Sigmoid colon (tissue), 7 donors: ENCODE results near the gene MOB3B. TPM values are rescaled to one million over a fixed set of nuclear protein-coding genes. Genes with fewer than 3 reads are reported as not detected.

Experiments
- DNase-seq: peaks from one replicate; pipeline ENCODE4 v3.0.0-alpha.2; 2019
- H3K27ac ChIP-seq, 4 donors: fragments of 200-600 bp; sonication (generic); one replicate each; pipeline ENCODE4 v1.5.1; 2016 to 2019; ENCODE audit warnings: mild to moderate bottlenecking in 1 of 4
- H3K27me3 ChIP-seq, 3 donors: fragments of 200-600 bp; sonication (generic); one replicate each; pipeline ENCODE4 v1.5.1; 2019; ENCODE audit warnings: mild to moderate bottlenecking in 1 of 3
- H3K36me3 ChIP-seq, 4 donors: fragments of 200-600 bp; sonication (generic); one replicate each; pipeline ENCODE4 v1.5.1; 2016 to 2019
- H3K4me1 ChIP-seq, 4 donors: fragments of 200-600 bp; sonication (generic); one replicate each; pipeline ENCODE4 v1.5.1; 2017 to 2019
- H3K4me3 ChIP-seq, 4 donors: fragments of 200-600 bp; sonication (generic); one replicate each; pipeline ENCODE4 v1.5.1; 2017 to 2019; ENCODE audit warnings: mild to moderate bottlenecking in 2 of 4, moderate library complexity in 1 of 4
- H3K9me3 ChIP-seq, 4 donors: fragments of 200-600 bp in 3 of 4; sonication (generic) in 3 of 4; one replicate each; pipeline versions ENCODE4 v1.5.1 to v1.6.1; 2013 to 2019
- CTCF ChIP-seq, 4 experiments: fragments of 450-650 bp in 3 of 4; fragments of 200-600 bp in 1 of 4; IDR thresholded peaks; one replicate each; pipeline ENCODE4 v1.5.1; 2016 to 2019; ENCODE audit warnings: antibody characterized with exemption in 4 of 4, mild to moderate bottlenecking in 3 of 4, moderate library complexity in 2 of 4
- EP300 ChIP-seq, 4 donors: sonication (generic); formaldehyde crosslinking; IDR thresholded peaks; one replicate each; pipeline ENCODE4 v1.6.1; 2017; ENCODE audit warnings: antibody characterized with exemption in 4 of 4
- POLR2A ChIP-seq, 2 donors: fragments of 450-650 bp; IDR thresholded peaks; one replicate each; pipeline ENCODE4 v1.6.1; 2016; ENCODE audit warnings: antibody characterized with exemption in 2 of 2, mild to moderate bottlenecking in 2 of 2, moderate library complexity in 2 of 2
- POLR2AphosphoS5 ChIP-seq, 4 donors: sonication (generic); formaldehyde crosslinking; IDR thresholded peaks; one replicate each; pipeline ENCODE4 v1.6.1; 2017; ENCODE audit warnings: antibody characterized with exemption in 4 of 4
- WGBS, 2 donors: extraction: QIAGEN DNeasy Blood & Tissue Kit; methylation state at CpG; one replicate each; pipeline ENCODE4 v1.1.7; 2013; 5-methylcytosine and 5-hydroxymethylcytosine counted together
- intact Hi-C: fragments of 100-400 bp; cut with DNase I; formaldehyde crosslinking; loops from one replicate; pipeline ENCODE4 v1.15.1; 2023
- polyA plus RNA-seq, 3 donors: library from polyadenylated mRNA; stranded (reverse); fragments of 200-250 nt; gene quantifications; one replicate each; pipeline ENCODE4 v1.2.3, GENCODE V29; 2013
- total RNA-seq, 4 donors: library from RNA; depleted of rRNA; stranded (reverse); fragments of >200 nt; gene quantifications; one replicate each; pipeline ENCODE4 v1.1.0, GENCODE V29; 2016
- donor health status: healthy with polysubstance abuse.
- donor health status: Bipolar disorder and iron deficiency.
- donor health status: healthy.

Gene MOB3B
- total and polyA plus RNA-seq, 7 donors = 6.9 to 23.4 (median 16.1) TPM

- intact Hi-C loops = no loop called here
- no peak for DNase-seq
- Histone ChIP-seq H3K27me3 (no peaks in the 10 kb centered on the region), H3K9me3 (no peaks in the 10 kb centered on the region), H3K36me3 (peaks cover 0 to 1% (median 0%) of the 10 kb centered on the region in 4 donors), H3K4me1 (peaks cover 0 to 19% (median 15%) of the 10 kb centered on the region in 4 donors), H3K27ac (peak overlapping the region in 3 of 4 donors; percentile 22 to 50 (median 41)), H3K4me3 (no peak overlapping the region)
- TF ChIP-seq POLR2A (IDR thresholded peaks at IDR 0.05) (no peak), CTCF (IDR thresholded peaks at IDR 0.05) (no peak), EP300 (IDR thresholded peaks at IDR 0.05) (peak in 2 of 4 donors; percentile 30 to 60), POLR2AphosphoS5 (IDR thresholded peaks at IDR 0.05) (peak in 1 of 4 donors; percentile 6)
- 39 to 47% methylated on average over 5 of the region's 5 CpGs for WGBS, 2 donors
Measured at GRCh38 chr9:27460226-27461023, 69.2 kb downstream of the MOB3B start.

GRCh38 chr9:27457445-27457844, 72.2 kb downstream of the MOB3B start:
- no peak for TF ChIP-seq CTCF (IDR thresholded peaks at IDR 0.05)
- WGBS, 2 donors = 14 to 38% methylated on average over 4 of the region's 4 CpGs
- Histone ChIP-seq H3K4me3 (no peak overlapping the region), H3K27me3 (no peaks in the 10 kb centered on the region), H3K4me1 (peaks cover 0 to 19% (median 15%) of the 10 kb centered on the region in 4 donors), H3K9me3 (no peaks in the 10 kb centered on the region), H3K36me3 (peaks cover 0 to 10% (median 3%) of the 10 kb centered on the region in 4 donors), H3K27ac (no peak overlapping the region)
- intact Hi-C loops = loop anchor here (10.0 kb wide), 1 partner anchor 53 kb away; no protein-coding TSS in a partner anchor
- DNase-seq = no peak

DNA sequence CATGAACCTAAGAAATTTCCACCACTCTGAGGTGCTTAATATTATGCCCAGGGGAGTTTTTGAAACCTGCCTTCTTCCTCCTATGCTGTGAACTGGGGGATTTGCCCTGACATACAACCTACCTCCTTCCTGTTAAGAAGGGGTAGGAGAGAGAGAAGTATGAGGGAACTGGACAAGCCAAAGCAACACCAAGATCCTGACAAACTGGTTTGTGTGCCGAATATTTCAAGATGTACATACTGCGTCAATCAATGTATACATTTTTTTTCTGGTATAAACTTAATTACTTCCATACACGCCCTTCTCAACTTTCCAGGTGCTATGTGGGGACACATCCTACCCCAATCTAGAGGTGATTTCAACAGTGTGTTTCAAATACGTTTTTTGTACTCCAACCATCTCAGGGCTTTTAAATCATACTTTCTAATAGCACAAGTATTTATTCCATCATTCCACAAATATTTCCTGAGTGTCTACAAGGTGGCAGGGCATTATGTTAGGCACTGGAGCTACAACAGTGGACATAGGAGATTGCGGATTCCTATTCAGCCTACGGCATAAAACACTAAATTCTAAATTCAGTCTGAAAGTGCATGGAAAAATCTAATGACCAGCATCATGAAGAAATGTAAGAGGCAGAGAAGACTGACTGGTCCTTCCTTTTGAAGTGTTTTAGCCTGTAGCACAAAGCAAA, 75.6 kb downstream of the MOB3B start:
- H3K27me3 ChIP-seq = no peaks in the 10 kb centered on the region
- intact Hi-C loops = loop anchor here (10.0 kb wide), 1 partner anchor 49 kb away; no protein-coding TSS in a partner anchor
- no peak for DNase-seq
- peaks cover 0 to 10% (median 3%) of the 10 kb centered on the region in 4 donors for H3K36me3 ChIP-seq
- H3K4me3 ChIP-seq = no peak overlapping the region
- TF ChIP-seq POLR2A (IDR thresholded peaks at IDR 0.05) (no peak), POLR2AphosphoS5 (IDR thresholded peaks at IDR 0.05) (no peak), CTCF (IDR thresholded peaks at IDR 0.05) (no peak), EP300 (IDR thresholded peaks at IDR 0.05) (no peak)
- H3K9me3 ChIP-seq = no peaks in the 10 kb centered on the region
- WGBS, 2 donors = 47 to 83% methylated on average over 6 of the region's 6 CpGs
- H3K27ac ChIP-seq = no peak overlapping the region
- H3K4me1 ChIP-seq = peaks cover 0 to 18% (median 13%) of the 10 kb centered on the region in 4 donors

DNA sequence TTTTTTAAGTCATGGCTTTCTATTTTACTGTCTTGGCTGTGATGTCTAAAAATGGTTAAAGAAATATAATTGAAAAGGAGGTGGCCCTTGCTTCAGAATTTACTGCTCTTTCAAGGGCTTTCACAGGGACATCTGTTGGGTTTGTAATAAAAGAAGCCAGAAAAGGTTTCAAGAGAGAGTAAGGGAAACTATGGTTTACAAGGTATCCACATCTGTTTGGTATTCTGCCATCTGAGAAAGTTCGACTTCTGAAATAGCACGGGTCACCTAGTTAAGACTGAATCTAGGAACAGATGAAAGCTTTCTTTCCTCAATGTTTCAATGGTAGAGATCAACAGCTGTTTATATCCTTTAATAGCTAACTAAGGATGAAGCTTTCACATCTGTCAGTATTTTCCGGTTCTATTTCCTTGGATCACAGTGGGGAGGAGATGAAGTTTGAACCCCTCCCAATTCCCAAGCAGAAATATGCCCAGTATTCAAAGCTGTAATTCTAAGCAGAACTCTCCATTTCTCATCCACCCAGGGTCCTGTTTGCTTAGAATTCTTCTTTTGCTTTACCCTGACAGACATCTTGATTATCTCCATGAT, 78.3 kb downstream of the MOB3B start:
- Histone ChIP-seq H3K36me3 (peaks cover 0 to 10% (median 3%) of the 10 kb centered on the region in 4 donors), H3K4me3 (no peak overlapping the region), H3K9me3 (no peaks in the 10 kb centered on the region), H3K27ac (peak overlapping the region in 1 of 4 donors; percentile 20), H3K4me1 (peaks cover 0 to 23% (median 13%) of the 10 kb centered on the region in 4 donors), H3K27me3 (no peaks in the 10 kb centered on the region)
- intact Hi-C loops = loop anchor here (10.0 kb wide), 1 partner anchor 47 kb away; no protein-coding TSS in a partner anchor
- 38 to 61% methylated on average over 3 of the region's 3 CpGs for WGBS, 2 donors
- TF ChIP-seq CTCF (IDR thresholded peaks at IDR 0.05) = no peak
- no peak for TF ChIP-seq POLR2A (IDR thresholded peaks at IDR 0.05)
- TF ChIP-seq POLR2AphosphoS5 (IDR thresholded peaks at IDR 0.05) = peak in 1 of 4 donors; percentile 16
- TF ChIP-seq EP300 (IDR thresholded peaks at IDR 0.05) = no peak
- DNase-seq = no peak
